HepG2 (cell line): Measurements from ENCODE around the gene ATP2B2. TPM values are rescaled to one million over a fixed set of nuclear protein-coding genes. Genes with fewer than 3 reads are reported as not detected.

Source experiments
- CHD4 ChIP-seq: fragments of 200-600 bp; sonication (generic); IDR thresholded peaks from 2 replicates; pipeline ENCODE4 v1.7.0; 2017; ENCODE audit warnings: mild to moderate bottlenecking, low read length, borderline replicate concordance
- FOXM1 ChIP-seq: sonication (generic); formaldehyde crosslinking; IDR thresholded peaks from 2 replicates; pipeline ENCODE4 v1.5.0; 2020; ENCODE audit warnings: missing genetic modification reagents
- HOXA3 ChIP-seq: sonication (generic); formaldehyde crosslinking; IDR thresholded peaks from 2 replicates; pipeline ENCODE4 v1.5.0; 2020; ENCODE audit warnings: missing genetic modification reagents
- IKZF4 ChIP-seq: sonication (generic); formaldehyde crosslinking; IDR thresholded peaks from 2 replicates; pipeline ENCODE4 v1.5.1; 2020; ENCODE audit warnings: borderline replicate concordance, mild to moderate bottlenecking, low read depth, missing genetic modification reagents; ENCODE audit errors: not compliant biosample characterization
- SIX1 ChIP-seq: sonication (generic); formaldehyde crosslinking; IDR thresholded peaks from 2 replicates; pipeline ENCODE4 v1.4.0; 2020; ENCODE audit warnings: missing genetic modification reagents, borderline replicate concordance
- ZKSCAN1 ChIP-seq: fragments of 150-350 bp; IDR thresholded peaks from 2 replicates; pipeline ENCODE4 v1.6.1; 2014; ENCODE audit warnings: low read length
- ZMYM2 ChIP-seq: sonication (generic); formaldehyde crosslinking; IDR thresholded peaks from 2 replicates; pipeline ENCODE4 v1.8.0; 2022; ENCODE audit warnings: mild to moderate bottlenecking, missing genetic modification reagents
- ZNF33A ChIP-seq: sonication (generic); formaldehyde crosslinking; IDR thresholded peaks from 2 replicates; pipeline ENCODE4 v1.5.1; 2020; ENCODE audit warnings: missing genetic modification reagents, mild to moderate bottlenecking, moderate library complexity, borderline replicate concordance
- ZNF557 ChIP-seq: sonication (generic); formaldehyde crosslinking; IDR thresholded peaks from 2 replicates; pipeline ENCODE4 v1.4.0; 2020; ENCODE audit warnings: missing genetic modification reagents
- ZNF569 ChIP-seq: sonication (generic); formaldehyde crosslinking; IDR thresholded peaks from 2 replicates; pipeline ENCODE4 v1.5.0; 2020; ENCODE audit warnings: mild to moderate bottlenecking, missing genetic modification reagents, moderate library complexity, borderline replicate concordance
- ZNF598 ChIP-seq: sonication (generic); formaldehyde crosslinking; IDR thresholded peaks from 2 replicates; pipeline ENCODE4 v1.5.1; 2020; ENCODE audit warnings: mild to moderate bottlenecking, missing genetic modification reagents, borderline replicate concordance
- ZNF614 ChIP-seq: IDR thresholded peaks from 2 replicates; pipeline ENCODE4 v1.6.1; 2018; ENCODE audit warnings: missing biosample characterization, missing genetic modification reagents, inconsistent platforms, borderline replicate concordance
- ZNF878 ChIP-seq: sonication (generic); formaldehyde crosslinking; IDR thresholded peaks from 2 replicates; pipeline ENCODE4 v1.8.1; 2023; ENCODE audit warnings: mild to moderate bottlenecking, missing genetic modification reagents, moderate library complexity
- polyA plus RNA-seq, 8 experiments: library from polyadenylated mRNA; depleted of rRNA in 3 of 8; stranded (reverse) in 7 of 8; unstranded in 1 of 8; fragments of >200 nt; fragmentation: Illumina TruSeq in 4 of 8; extraction: Trizol in 4 of 8; gene quantifications; 2 replicates each; pipeline versions ENCODE4 v1.2.1 to v1.2.3, GENCODE V29; 2011 to 2016; ENCODE audit warnings: low read depth in 4 of 8, missing spikeins in 1 of 8, mixed read lengths in 1 of 8; ENCODE audit not compliant: insufficient read depth in 1 of 8
- total RNA-seq, 5 experiments: library from RNA; depleted of rRNA; stranded (reverse); fragments of >200 nt; fragmentation: Illumina TruSeq; extraction: Trizol; gene quantifications; 2 replicates each; pipeline ENCODE4 v1.2.3, GENCODE V29; 2016; ENCODE audit warnings: low read depth in 1 of 5
- TF ChIP-seq, protein P1 (sequence below): sonication (generic); formaldehyde crosslinking; IDR thresholded peaks from 2 replicates; pipeline ENCODE4 v1.8.0; 2022; ENCODE audit warnings: missing genetic modification reagents, mild to moderate bottlenecking, inconsistent platforms, borderline replicate concordance
- TF ChIP-seq, protein P2 (sequence below): sonication (generic); formaldehyde crosslinking; IDR thresholded peaks from 2 replicates; pipeline ENCODE4 v1.4.0; 2020; ENCODE audit warnings: missing genetic modification reagents, mild to moderate bottlenecking, borderline replicate concordance
- TF ChIP-seq, protein P3 (sequence below): sonication (generic); formaldehyde crosslinking; IDR thresholded peaks from 2 replicates; pipeline ENCODE4 v1.4.0; 2020; ENCODE audit warnings: missing genetic modification reagents
- TF ChIP-seq, protein P4 (sequence below): IDR thresholded peaks from 2 replicates; pipeline ENCODE4 v1.4.0; 2020; ENCODE audit warnings: mild to moderate bottlenecking, missing genetic modification reagents
- TF ChIP-seq, protein P5 (sequence below): sonication (generic); formaldehyde crosslinking; IDR thresholded peaks from 2 replicates; pipeline ENCODE4 v1.4.0; 2020; ENCODE audit warnings: missing genetic modification reagents

ATP2B2 gene
- total and polyA plus RNA-seq, 2 of the 13 experiments (the other 11 are each of a cell fraction or from before 2014, with no cell fraction given), result 1.5 to 2.3 TPM

DNA sequence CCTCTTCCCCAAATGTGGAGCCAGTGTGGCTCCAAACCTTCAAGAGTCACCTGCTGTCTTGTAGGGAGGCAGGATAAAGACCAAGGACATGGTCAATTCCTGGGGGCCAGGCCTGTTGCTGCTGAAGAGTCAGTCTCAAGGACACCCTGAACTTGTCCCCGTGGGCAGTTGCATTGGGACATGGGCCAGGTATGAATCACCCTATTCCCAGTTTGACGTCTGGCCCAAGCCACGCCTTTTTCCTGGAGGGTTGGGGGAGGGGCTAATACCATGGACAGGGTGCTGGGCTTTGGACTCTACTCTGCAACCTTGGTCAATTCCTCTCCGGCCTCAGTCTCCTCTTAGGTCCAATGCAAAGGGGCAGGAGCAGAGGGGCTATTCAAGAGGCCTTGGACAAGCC, 10.4 kb downstream of the ATP2B2 start (continued):
- TF ChIP-seq, protein P1, sequence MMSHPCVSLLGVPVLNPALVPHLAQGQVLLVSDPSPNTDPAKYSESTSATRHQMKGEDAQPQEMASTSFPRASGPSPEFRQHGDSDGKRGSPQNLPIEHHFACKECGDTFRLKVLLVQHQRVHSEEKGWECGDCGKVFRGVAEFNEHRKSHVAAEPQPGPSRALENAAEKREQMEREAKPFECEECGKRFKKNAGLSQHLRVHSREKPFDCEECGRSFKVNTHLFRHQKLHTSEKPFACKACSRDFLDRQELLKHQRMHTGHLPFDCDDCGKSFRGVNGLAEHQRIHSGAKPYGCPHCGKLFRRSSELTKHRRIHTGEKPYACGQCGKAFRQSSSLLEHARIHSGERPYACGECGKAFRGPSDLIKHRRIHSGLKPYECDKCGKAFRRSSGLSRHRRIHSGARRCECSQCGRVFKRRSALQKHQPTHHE (CRISPR knock-in tag), result no peak
- no peak for TF ChIP-seq ZNF598 (CRISPR knock-in tag)
- peak; percentile 50; the same call in 1 of the 2 replicates for TF ChIP-seq ZNF614 (CRISPR knock-in tag)
- TF ChIP-seq IKZF4, result no peak
- no peak for TF ChIP-seq ZNF33A (CRISPR knock-in tag)
- TF ChIP-seq HOXA3 (CRISPR knock-in tag), result no peak
- no peak for TF ChIP-seq FOXM1 (CRISPR knock-in tag)
- no peak for TF ChIP-seq ZNF557
- TF ChIP-seq, protein P2, sequence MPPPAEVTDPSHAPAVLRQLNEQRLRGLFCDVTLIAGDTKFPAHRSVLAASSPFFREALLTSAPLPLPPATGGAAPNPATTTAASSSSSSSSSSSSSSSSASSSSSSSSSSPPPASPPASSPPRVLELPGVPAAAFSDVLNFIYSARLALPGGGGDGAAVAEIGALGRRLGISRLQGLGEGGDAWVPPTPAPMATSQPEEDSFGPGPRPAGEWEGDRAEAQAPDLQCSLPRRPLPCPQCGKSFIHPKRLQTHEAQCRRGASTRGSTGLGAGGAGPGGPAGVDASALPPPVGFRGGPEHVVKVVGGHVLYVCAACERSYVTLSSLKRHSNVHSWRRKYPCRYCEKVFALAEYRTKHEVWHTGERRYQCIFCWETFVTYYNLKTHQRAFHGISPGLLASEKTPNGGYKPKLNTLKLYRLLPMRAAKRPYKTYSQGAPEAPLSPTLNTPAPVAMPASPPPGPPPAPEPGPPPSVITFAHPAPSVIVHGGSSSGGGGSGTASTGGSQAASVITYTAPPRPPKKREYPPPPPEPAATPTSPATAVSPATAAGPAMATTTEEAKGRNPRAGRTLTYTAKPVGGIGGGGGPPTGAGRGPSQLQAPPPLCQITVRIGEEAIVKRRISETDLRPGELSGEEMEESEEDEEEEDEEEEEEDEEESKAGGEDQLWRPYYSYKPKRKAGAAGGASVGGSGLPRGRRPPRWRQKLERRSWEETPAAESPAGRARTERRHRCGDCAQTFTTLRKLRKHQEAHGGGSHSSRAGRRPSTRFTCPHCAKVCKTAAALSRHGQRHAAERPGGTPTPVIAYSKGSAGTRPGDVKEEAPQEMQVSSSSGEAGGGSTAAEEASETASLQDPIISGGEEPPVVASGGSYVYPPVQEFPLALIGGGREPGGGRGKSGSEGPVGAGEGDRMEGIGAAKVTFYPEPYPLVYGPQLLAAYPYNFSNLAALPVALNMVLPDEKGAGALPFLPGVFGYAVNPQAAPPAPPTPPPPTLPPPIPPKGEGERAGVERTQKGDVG, result 0 out of 2 replicates have a peak, but pooled peaks have one; percentile 32
- TF ChIP-seq, protein P3, sequence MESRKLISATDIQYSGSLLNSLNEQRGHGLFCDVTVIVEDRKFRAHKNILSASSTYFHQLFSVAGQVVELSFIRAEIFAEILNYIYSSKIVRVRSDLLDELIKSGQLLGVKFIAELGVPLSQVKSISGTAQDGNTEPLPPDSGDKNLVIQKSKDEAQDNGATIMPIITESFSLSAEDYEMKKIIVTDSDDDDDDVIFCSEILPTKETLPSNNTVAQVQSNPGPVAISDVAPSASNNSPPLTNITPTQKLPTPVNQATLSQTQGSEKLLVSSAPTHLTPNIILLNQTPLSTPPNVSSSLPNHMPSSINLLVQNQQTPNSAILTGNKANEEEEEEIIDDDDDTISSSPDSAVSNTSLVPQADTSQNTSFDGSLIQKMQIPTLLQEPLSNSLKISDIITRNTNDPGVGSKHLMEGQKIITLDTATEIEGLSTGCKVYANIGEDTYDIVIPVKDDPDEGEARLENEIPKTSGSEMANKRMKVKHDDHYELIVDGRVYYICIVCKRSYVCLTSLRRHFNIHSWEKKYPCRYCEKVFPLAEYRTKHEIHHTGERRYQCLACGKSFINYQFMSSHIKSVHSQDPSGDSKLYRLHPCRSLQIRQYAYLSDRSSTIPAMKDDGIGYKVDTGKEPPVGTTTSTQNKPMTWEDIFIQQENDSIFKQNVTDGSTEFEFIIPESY (CRISPR knock-in tag), result no peak
- TF ChIP-seq, protein P4, sequence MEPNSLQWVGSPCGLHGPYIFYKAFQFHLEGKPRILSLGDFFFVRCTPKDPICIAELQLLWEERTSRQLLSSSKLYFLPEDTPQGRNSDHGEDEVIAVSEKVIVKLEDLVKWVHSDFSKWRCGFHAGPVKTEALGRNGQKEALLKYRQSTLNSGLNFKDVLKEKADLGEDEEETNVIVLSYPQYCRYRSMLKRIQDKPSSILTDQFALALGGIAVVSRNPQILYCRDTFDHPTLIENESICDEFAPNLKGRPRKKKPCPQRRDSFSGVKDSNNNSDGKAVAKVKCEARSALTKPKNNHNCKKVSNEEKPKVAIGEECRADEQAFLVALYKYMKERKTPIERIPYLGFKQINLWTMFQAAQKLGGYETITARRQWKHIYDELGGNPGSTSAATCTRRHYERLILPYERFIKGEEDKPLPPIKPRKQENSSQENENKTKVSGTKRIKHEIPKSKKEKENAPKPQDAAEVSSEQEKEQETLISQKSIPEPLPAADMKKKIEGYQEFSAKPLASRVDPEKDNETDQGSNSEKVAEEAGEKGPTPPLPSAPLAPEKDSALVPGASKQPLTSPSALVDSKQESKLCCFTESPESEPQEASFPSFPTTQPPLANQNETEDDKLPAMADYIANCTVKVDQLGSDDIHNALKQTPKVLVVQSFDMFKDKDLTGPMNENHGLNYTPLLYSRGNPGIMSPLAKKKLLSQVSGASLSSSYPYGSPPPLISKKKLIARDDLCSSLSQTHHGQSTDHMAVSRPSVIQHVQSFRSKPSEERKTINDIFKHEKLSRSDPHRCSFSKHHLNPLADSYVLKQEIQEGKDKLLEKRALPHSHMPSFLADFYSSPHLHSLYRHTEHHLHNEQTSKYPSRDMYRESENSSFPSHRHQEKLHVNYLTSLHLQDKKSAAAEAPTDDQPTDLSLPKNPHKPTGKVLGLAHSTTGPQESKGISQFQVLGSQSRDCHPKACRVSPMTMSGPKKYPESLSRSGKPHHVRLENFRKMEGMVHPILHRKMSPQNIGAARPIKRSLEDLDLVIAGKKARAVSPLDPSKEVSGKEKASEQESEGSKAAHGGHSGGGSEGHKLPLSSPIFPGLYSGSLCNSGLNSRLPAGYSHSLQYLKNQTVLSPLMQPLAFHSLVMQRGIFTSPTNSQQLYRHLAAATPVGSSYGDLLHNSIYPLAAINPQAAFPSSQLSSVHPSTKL (CRISPR knock-in tag), result peak; percentile 80
- TF ChIP-seq, protein P5, sequence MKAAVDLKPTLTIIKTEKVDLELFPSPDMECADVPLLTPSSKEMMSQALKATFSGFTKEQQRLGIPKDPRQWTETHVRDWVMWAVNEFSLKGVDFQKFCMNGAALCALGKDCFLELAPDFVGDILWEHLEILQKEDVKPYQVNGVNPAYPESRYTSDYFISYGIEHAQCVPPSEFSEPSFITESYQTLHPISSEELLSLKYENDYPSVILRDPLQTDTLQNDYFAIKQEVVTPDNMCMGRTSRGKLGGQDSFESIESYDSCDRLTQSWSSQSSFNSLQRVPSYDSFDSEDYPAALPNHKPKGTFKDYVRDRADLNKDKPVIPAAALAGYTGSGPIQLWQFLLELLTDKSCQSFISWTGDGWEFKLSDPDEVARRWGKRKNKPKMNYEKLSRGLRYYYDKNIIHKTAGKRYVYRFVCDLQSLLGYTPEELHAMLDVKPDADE (CRISPR knock-in tag), result no peak
- no peak for TF ChIP-seq ZNF569 (CRISPR knock-in tag)
- TF ChIP-seq ZMYM2 (CRISPR knock-in tag), result no peak
- no peak for TF ChIP-seq SIX1 (CRISPR knock-in tag)
- TF ChIP-seq ZNF878 (CRISPR knock-in tag), result no peak
- TF ChIP-seq CHD4, result no peak; the same call in 1 of the 2 replicates
- no peak for TF ChIP-seq ZKSCAN1
